K562 (cell line): Measurements from ENCODE around the gene TFAP2A. TPM values are rescaled to one million over a fixed set of nuclear protein-coding genes. Genes with fewer than 3 reads are reported as not detected.
A peak's percentile ranks its signal among the peaks of the same experiment; 100 is the strongest.

Experiments used
- ATAC-seq: fragments of 200-7000 bp; cut with Tn5 transposase; 3 replicates; pipeline ENCODE4 v1.9.1; 2020; ENCODE audit warnings: moderate library complexity
- BruUV-seq: library from RNA; stranded (reverse); fragments of 400-500 nt; replicated peaks from 2 replicates; lab custom pipeline; 2021; lab: Mats Ljungman, UMichigan
- CTCF ChIA-PET: fragments of 300-600 bp; formaldehyde crosslinking; extraction: SDS; loops from one replicate; lab custom pipeline; 2021; ENCODE audit warnings: low intra/inter-chr PET ratio; lab: Yijun Ruan, JAX
- POLR2A ChIA-PET: fragments of 300-600, 350-650 bp; sonication (Branson Sonifier 250); formaldehyde crosslinking; extraction: SDS; loops from one replicate; lab custom pipeline; 2021; ENCODE audit warnings: antibody characterized with exemption, inconsistent platforms; lab: Yijun Ruan, JAX
- DNase-seq, 4 experiments: peaks; one replicate each; pipeline versions ENCODE4 v3.0.0 to v3.0.0-alpha.2; 2011 to 2018; ENCODE audit warnings: low spot score in 3 of 4, mixed read lengths in 3 of 4; ENCODE audit errors: extremely low read depth in 1 of 4
- FAIRE-seq: peaks from 2 replicates; lab custom pipeline; 2011; peaks lifted over from hg19 to GRCh38; lab: Jason Lieb, UNC
- H2AFZ ChIP-seq: 2 replicates; pipeline ENCODE4 v1.6.0; 2011; ENCODE audit warnings: low read depth, low read length, control low read depth, inconsistent platforms
- H3K27ac ChIP-seq: fragments of 200-600 bp; 3 replicates; pipeline ENCODE4 v1.8.0; 2011; ENCODE audit warnings: low read depth, mild to moderate bottlenecking, control low read depth, inconsistent platforms, low read length, moderate library complexity, mixed read lengths; ENCODE audit errors: extremely low read depth
- H3K27me3 ChIP-seq, 2 experiments: fragments of 300-600 bp in 1 of 2; 2 replicates in 1 of 2; 3 replicates in 1 of 2; pipeline versions ENCODE4 v1.6.0 to v1.8.0; 2011; ENCODE audit warnings: inconsistent platforms in 2 of 2, low read length in 2 of 2, mild to moderate bottlenecking in 1 of 2, mixed read lengths in 1 of 2, moderate library complexity in 1 of 2; ENCODE audit not compliant: control insufficient read depth in 2 of 2, insufficient read depth in 2 of 2
- H3K36me3 ChIP-seq: fragments of 300-600 bp; 3 replicates; pipeline ENCODE4 v1.8.0; 2011; ENCODE audit warnings: mild to moderate bottlenecking, low read length, inconsistent platforms; ENCODE audit not compliant: control insufficient read depth, insufficient read depth
- H3K4me1 ChIP-seq, 2 experiments: fragments of 200-600 bp in 1 of 2; replicated peaks in 1 of 2; 2 replicates in 1 of 2; 3 replicates in 1 of 2; pipeline versions ENCODE4 v1.5.1 to v1.8.0; 2011; ENCODE audit warnings: inconsistent platforms in 2 of 2, low read length in 2 of 2, mild to moderate bottlenecking in 1 of 2, mixed read lengths in 1 of 2, moderate library complexity in 1 of 2; ENCODE audit not compliant: control insufficient read depth in 2 of 2, insufficient read depth in 2 of 2
- H3K4me2 ChIP-seq: 2 replicates; pipeline ENCODE4 v1.6.1; 2011; ENCODE audit warnings: low read length, control low read depth, inconsistent platforms, mixed read lengths; ENCODE audit not compliant: insufficient read depth
- H3K4me3 ChIP-seq: fragments of 200-600 bp; sonication (generic), shearing (Covaris generic); 2 replicates; pipeline ENCODE4 v1.5.1; 2016; ENCODE audit warnings: control low read depth, inconsistent platforms
- H3K79me2 ChIP-seq: fragments of 200-600 bp; 3 replicates; pipeline ENCODE4 v1.8.0; 2011; ENCODE audit warnings: low read length, inconsistent platforms; ENCODE audit not compliant: control insufficient read depth, insufficient read depth
- H3K9ac ChIP-seq, 2 experiments: 2 replicates each; pipeline versions ENCODE4 v1.6.0 to v1.6.1; 2011; ENCODE audit warnings: low read depth in 2 of 2, low read length in 2 of 2, control low read depth in 1 of 2, inconsistent platforms in 1 of 2, mild to moderate bottlenecking in 1 of 2, mixed read lengths in 1 of 2; ENCODE audit not compliant: insufficient read depth in 1 of 2
- H3K9me1 ChIP-seq: one replicate; pipeline ENCODE4 v1.6.0; 2011; ENCODE audit warnings: inconsistent platforms, mild to moderate bottlenecking, low read length, moderate library complexity; ENCODE audit not compliant: control insufficient read depth, insufficient read depth
- H3K9me3 ChIP-seq: replicated peaks from 2 replicates; pipeline ENCODE4 v1.5.1; 2011; ENCODE audit warnings: low read depth, low read length, inconsistent platforms; ENCODE audit not compliant: control insufficient read depth, insufficient read depth
- H4K20me1 ChIP-seq: replicated peaks from 2 replicates; pipeline ENCODE4 v1.6.1; 2011; ENCODE audit warnings: low read length, inconsistent platforms, mixed read lengths; ENCODE audit not compliant: control insufficient read depth, insufficient read depth
- E2F5 ChIP-seq: sonication (generic); formaldehyde crosslinking; IDR thresholded peaks from 2 replicates; pipeline ENCODE4 v1.8.0; 2022; ENCODE audit warnings: mild to moderate bottlenecking, missing genetic modification reagents
- MIER1 ChIP-seq: fragments of 450-650 bp; IDR thresholded peaks from 2 replicates; pipeline ENCODE4 v1.6.1; 2016; ENCODE audit warnings: antibody characterized with exemption, mild to moderate bottlenecking, low read depth
- TRIM25 ChIP-seq: fragments of 450-650 bp; IDR thresholded peaks from 2 replicates; pipeline ENCODE4 v1.7.0; 2016; ENCODE audit warnings: borderline replicate concordance
- WGBS: fragments of 100-300 bp; shearing (Covaris generic); methylation state at CpG from one replicate; pipeline ENCODE4 v1.1.6; 2016; ENCODE audit warnings: low coverage, mixed read lengths; ENCODE audit not compliant: insufficient coverage; ENCODE audit errors: missing lambda C conversion rate; 5-methylcytosine and 5-hydroxymethylcytosine counted together
- in situ Hi-C: fragments of 300-500 bp; cut with MboI; formaldehyde crosslinking; loops from 4 replicates; pipeline ENCODE4 v1.15.0; 2018; ENCODE audit warnings: inconsistent platforms, mixed read lengths
- intact Hi-C: fragments of 100-400 bp; cut with micrococcal nuclease; formaldehyde crosslinking; loops from 2 replicates; pipeline ENCODE4 v1.14.2; 2022
- polyA plus RNA-seq, 8 experiments: library from polyadenylated mRNA; depleted of rRNA in 4 of 8; stranded (reverse) in 5 of 8; unstranded in 3 of 8; fragments of >200 nt; fragmentation: Nextera tagmentation in 2 of 8; fragmentation: Illumina TruSeq in 1 of 8; extraction: Ambion mirVana in 2 of 8; extraction: Trizol in 1 of 8; gene quantifications; 2 replicates each; pipeline versions ENCODE4 v1.2.1 to v1.2.3, GENCODE V29; 2011 to 2014; ENCODE audit warnings: inconsistent platforms in 1 of 8, missing spikeins in 1 of 8
- total RNA-seq, 7 experiments: library from RNA; depleted of rRNA in 6 of 7; stranded (reverse); fragments of >200 nt in 6 of 7; fragmentation: Illumina TruSeq in 2 of 7; extraction: Trizol in 2 of 7; gene quantifications; 2 replicates each; pipeline versions ENCODE4 v1.2.1 to v1.2.3, GENCODE V29; 2011 to 2021; ENCODE audit warnings: low replicate concordance in 1 of 7

The TFAP2A gene
- total and polyA plus RNA-seq, 9 of the 15 experiments (the other 6 are each of a cell fraction or from before 2014, with no cell fraction given) = 0.14 to 0.53 (median 0.19) TPM; not detected in 1

GRCh38 chr6:10386756-10387654 is 27.9 kb downstream of the TFAP2A start:
- WGBS = 29% methylated on average over 8 of the region's 8 CpGs
- no peaks in the 10 kb centered on the region for H3K36me3 ChIP-seq
- H3K9me1 ChIP-seq = no peaks in the 10 kb centered on the region
- no peaks in the 10 kb centered on the region for H3K27me3 ChIP-seq
- no peaks in the 10 kb centered on the region; the same call in 1 of the 2 replicates for H3K9me3 ChIP-seq
- CTCF ChIA-PET = no interaction called here
- H3K27ac ChIP-seq = no peak overlapping the region
- TF ChIP-seq TRIM25 (no peak), E2F5 (CRISPR knock-in tag) (no peak), MIER1 (no peak)
- TF ChIP-seq, all 486 proteins: peak for 0
- Histone ChIP-seq H3K4me2 (no peak overlapping the region), H2AFZ (no peak overlapping the region), H3K4me3 (no peak overlapping the region), H3K4me1 (peaks cover 0 to 6% of the 10 kb centered on the region in 2 experiments; a peak in 1 of 5 replicates), H3K9ac (no peak overlapping the region), H3K79me2 (no peaks in the 10 kb centered on the region), H4K20me1 (no peaks in the 10 kb centered on the region)
- BruUV-seq = no TSS peak
- in situ Hi-C loops (no loop called here), intact Hi-C loops (no loop called here)
- DNase-seq (no peak), ATAC-seq (peak; percentile 37; the same call in 2 of the 3 replicates), FAIRE-seq (peak; percentile 37)
- POLR2A ChIA-PET = interaction anchor here (0.7 to 1.3 kb wide), 2 partner anchors 9 kb away, joined by 3 to 4 read pairs; no protein-coding TSS in a partner anchor
